Endothelial cell (in vitro differentiated cells): ENCODE results near the gene CECR2. TPM values are rescaled to one million over a fixed set of nuclear protein-coding genes. Genes with fewer than 3 reads are reported as not detected.

ENCODE experiments used
- DNase-seq: peaks from one replicate; pipeline ENCODE4 v3.0.0; 2021; ENCODE audit warnings: low spot score
- H3K27ac Mint-ChIP-seq: one replicate; pipeline ENCODE4 v1.8.0; 2021; ENCODE audit warnings: mixed read lengths, inconsistent platforms; ENCODE audit not compliant: unreplicated experiment
- H3K27me3 Mint-ChIP-seq: one replicate; pipeline ENCODE4 v1.8.0; 2021; ENCODE audit warnings: mild to moderate bottlenecking, moderate library complexity, mixed read lengths, inconsistent platforms; ENCODE audit not compliant: unreplicated experiment
- H3K36me3 Mint-ChIP-seq: one replicate; pipeline ENCODE4 v1.8.0; 2021; ENCODE audit warnings: mild to moderate bottlenecking, low read depth, mixed read lengths, inconsistent platforms; ENCODE audit not compliant: unreplicated experiment
- H3K4me1 Mint-ChIP-seq: one replicate; pipeline ENCODE4 v1.8.0; 2021; ENCODE audit warnings: mild to moderate bottlenecking, mixed read lengths, inconsistent platforms; ENCODE audit not compliant: unreplicated experiment
- H3K4me3 Mint-ChIP-seq: one replicate; pipeline ENCODE4 v1.8.0; 2021; ENCODE audit warnings: mild to moderate bottlenecking, mixed read lengths, inconsistent platforms; ENCODE audit not compliant: unreplicated experiment
- H3K9me3 Mint-ChIP-seq: one replicate; pipeline ENCODE4 v1.8.0; 2021; ENCODE audit warnings: mixed read lengths, inconsistent platforms; ENCODE audit not compliant: unreplicated experiment
- CTCF ChIP-seq: fragments of 200-600 bp; sonication (generic); IDR thresholded peaks from one replicate; pipeline ENCODE4 v1.5.0; 2021; ENCODE audit warnings: antibody characterized with exemption; ENCODE audit not compliant: unreplicated experiment
- total RNA-seq: library from RNA; stranded (reverse); fragmentation: NEBNext Ultra II Directional; extraction: Animal tissue kit (Norgen Biotek cat#: 25700); gene quantifications from one replicate; pipeline ENCODE4 v1.2.1, GENCODE V29; 2021; ENCODE audit not compliant: unreplicated experiment

Gene CECR2
- total RNA-seq, 1 donor from 2014 or later: 65.3 TPM

GRCh38 chr22:17342361-17342760, 26.9 kb upstream of the CECR2 start:
- H3K27ac Mint-ChIP-seq: no peak overlapping the region
- no peaks in the 10 kb centered on the region for H3K9me3 Mint-ChIP-seq
- H3K4me1 Mint-ChIP-seq: peaks cover 10% of the 10 kb centered on the region
- TF ChIP-seq CTCF: no peak
- H3K36me3 Mint-ChIP-seq: no peaks in the 10 kb centered on the region
- DNase-seq: no peak
- no peak overlapping the region for H3K4me3 Mint-ChIP-seq
- H3K27me3 Mint-ChIP-seq: no peaks in the 10 kb centered on the region

- DNase-seq: no peak
- Mint-ChIP-seq H3K4me1 (peaks cover 8% of the 10 kb centered on the region), H3K9me3 (no peaks in the 10 kb centered on the region), H3K36me3 (no peaks in the 10 kb centered on the region), H3K27me3 (no peaks in the 10 kb centered on the region), H3K27ac (no peak overlapping the region), H3K4me3 (no peak overlapping the region)
- TF ChIP-seq CTCF: no peak
Observed at GRCh38 chr22:17343766-17344165, 25.5 kb upstream of the CECR2 start.

GRCh38 chr22:17346578-17346977, 22.7 kb upstream of the CECR2 start:
- DNase-seq: no peak
- Mint-ChIP-seq H3K4me3 (no peak overlapping the region), H3K36me3 (no peaks in the 10 kb centered on the region), H3K27me3 (peaks cover 3% of the 10 kb centered on the region), H3K4me1 (peaks cover 9% of the 10 kb centered on the region), H3K9me3 (no peaks in the 10 kb centered on the region), H3K27ac (no peak overlapping the region)
- no peak for TF ChIP-seq CTCF

- Mint-ChIP-seq H3K4me3 (no peak overlapping the region), H3K9me3 (no peaks in the 10 kb centered on the region), H3K36me3 (no peaks in the 10 kb centered on the region), H3K27me3 (peaks cover 3% of the 10 kb centered on the region), H3K27ac (no peak overlapping the region), H3K4me1 (peaks cover 2% of the 10 kb centered on the region)
- no peak for TF ChIP-seq CTCF
- no peak for DNase-seq
Observed at GRCh38 chr22:17347724-17348123, 21.5 kb upstream of the CECR2 start.

- H3K27ac Mint-ChIP-seq: no peak overlapping the region
- H3K36me3 Mint-ChIP-seq: no peaks in the 10 kb centered on the region
- H3K4me1 Mint-ChIP-seq: peaks cover 2% of the 10 kb centered on the region
- peaks cover 3% of the 10 kb centered on the region for H3K27me3 Mint-ChIP-seq
- TF ChIP-seq CTCF: no peak
- no peaks in the 10 kb centered on the region for H3K9me3 Mint-ChIP-seq
- no peak overlapping the region for H3K4me3 Mint-ChIP-seq
- no peak for DNase-seq
Observed at GRCh38 chr22:17348464-17349103, 20.7 kb upstream of the CECR2 start.
